Skin epidermis (tissue), 12 donors: ENCODE results near the gene IMPDH2.
A peak's percentile ranks its signal among the peaks of the same experiment; 100 is the strongest.

Experiments used
- H3K27ac ChIP-seq, 21 experiments: fragments of 200-600 bp; sonication (generic) in 11 of 21; one replicate each; pipeline ENCODE4 v1.5.0; 2020; ENCODE audit warnings: mild to moderate bottlenecking in 3 of 21, inconsistent platforms in 2 of 21, moderate library complexity in 2 of 21
- H3K4me3 ChIP-seq, 7 experiments: fragments of 200-600 bp; sonication (generic) in 2 of 7; one replicate each; pipeline ENCODE4 v1.5.0; 2020; ENCODE audit warnings: inconsistent platforms in 2 of 7, mild to moderate bottlenecking in 2 of 7, moderate library complexity in 1 of 7

IMPDH2 gene

DNA sequence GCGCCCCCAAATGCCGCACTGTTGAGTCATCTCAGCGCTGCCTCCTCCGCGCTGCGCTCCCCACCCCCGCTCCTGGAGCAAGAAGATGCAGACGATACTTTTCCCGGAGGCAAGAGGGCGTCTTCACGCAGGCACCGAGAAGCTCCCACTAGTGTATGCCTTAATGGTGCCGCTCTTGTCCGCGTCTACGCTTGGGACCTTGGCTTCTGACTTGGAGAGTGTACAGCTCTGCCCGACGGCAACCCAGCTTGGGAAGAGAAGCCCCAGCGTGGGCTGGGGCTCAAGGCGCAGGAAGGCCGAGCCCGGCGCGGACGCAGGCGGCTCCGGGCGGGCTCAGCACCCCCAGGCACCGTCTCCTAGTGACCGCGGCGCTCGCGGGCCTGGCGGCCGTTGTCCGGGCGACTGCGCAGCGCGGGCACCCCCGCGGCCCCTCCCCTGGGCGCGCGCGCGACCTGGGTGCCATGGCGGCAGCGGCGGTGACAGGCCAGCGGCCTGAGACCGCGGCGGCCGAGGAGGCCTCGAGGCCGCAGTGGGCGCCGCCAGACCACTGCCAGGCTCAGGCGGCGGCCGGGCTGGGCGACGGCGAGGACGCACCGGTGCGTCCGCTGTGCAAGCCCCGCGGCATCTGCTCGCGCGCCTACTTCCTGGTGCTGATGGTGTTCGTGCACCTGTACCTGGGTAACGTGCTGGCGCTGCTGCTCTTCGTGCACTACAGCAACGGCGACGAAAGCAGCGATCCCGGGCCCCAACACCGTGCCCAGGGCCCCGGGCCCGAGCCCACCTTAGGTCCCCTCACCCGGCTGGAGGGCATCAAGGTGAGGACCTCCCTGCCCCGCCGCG is 39.2 kb downstream of the IMPDH2 start, which contains the start of gene P4HTM:
TSS of gene P4HTM (plus strand) at position 446 of the 840 bp plus-strand sequence. CDS start at position 462, 16 bp downstream.
- peak within 1 kb of the TSS; percentile 10 to 95 (median 86) for H3K27ac ChIP-seq
- peak within 1 kb of the TSS; percentile 53 to 93 (median 78) for H3K4me3 ChIP-seq

DNA sequence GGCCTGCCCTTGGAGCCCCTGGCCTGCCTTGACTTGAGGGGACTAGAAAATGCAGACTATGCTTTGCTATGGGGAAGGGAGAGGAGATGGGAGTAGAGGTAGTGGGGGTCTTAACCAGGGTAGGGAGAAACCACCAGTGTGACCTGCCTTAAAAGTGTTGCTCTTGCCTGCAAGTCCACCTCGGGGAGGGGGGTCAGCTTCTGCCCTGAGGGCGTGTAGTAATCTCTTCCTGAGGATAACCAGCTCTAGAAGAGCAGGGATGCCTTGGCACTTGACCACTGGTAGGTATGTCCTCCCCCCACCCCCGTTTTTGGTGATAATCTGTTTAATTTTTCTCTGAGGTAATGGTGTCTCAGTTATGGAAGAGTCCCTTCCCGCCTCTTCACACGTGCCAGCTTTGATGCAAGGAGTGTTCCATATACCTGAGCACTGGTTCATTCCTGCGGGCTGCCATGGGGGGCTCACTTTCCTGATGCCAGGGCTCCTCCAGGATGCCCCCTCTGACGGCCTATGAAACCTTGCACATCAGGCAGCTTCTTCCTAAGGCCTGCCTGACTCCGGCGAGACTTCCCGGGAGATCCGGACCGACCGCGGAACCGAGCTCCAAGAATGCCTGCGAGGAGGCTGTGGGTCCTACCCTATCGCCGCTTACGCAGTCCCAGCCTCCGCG is 39.9 kb downstream of the IMPDH2 start:
- Histone ChIP-seq H3K4me3 (peak overlapping the region; percentile 53 to 93 (median 78)), H3K27ac (peak overlapping the region; percentile 10 to 95 (median 86))

DNA sequence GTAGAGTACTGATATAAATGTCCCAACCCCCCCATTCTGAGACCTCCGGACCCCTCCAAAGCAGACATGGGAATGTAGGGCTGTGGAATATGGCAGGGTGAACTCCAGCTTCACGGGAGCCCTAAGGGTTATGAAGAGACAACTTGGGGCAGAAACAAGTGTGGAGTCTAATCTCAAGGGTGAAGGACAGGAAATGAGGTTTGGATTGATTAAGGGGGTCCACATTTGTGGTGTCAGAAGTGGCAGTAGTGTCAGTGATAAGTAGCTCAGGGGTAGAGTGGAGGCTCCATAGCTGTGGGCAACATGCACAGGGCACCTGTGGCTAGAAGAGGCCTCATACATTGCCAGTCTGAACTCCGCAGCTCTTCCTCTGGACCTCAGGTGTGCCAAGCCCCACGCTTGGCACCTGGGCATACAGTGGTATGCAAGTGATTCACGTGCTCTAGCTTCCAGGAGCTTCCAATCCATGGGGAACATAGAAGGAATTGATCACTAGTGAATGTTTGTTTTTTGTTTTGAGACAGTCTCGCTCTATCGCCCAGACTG is 43.3 kb downstream of the IMPDH2 start:
- Histone ChIP-seq H3K4me3 (no peak overlapping the region), H3K27ac (no peak overlapping the region)

DNA sequence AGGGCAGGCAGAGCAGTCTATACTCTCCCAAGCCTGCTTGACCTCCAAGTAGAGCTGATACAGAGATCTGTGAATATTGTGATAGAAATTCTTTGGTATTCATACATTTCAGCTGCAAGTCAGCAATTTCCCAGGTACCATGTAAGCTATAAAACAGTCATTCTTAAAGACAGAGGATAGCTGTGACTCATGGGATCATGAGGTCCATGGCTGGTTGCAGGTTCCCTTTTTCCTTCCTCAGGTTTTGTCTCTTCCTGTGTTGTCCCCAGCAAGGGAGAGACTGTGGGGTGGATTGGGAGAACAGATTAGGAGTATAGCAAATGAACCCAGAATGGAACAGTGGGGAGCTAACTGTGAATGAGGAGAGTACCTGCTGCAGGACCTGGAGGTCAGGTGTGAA is 44.5 kb downstream of the IMPDH2 start:
- no peak overlapping the region for H3K4me3 ChIP-seq
- H3K27ac ChIP-seq: no peak overlapping the region

DNA sequence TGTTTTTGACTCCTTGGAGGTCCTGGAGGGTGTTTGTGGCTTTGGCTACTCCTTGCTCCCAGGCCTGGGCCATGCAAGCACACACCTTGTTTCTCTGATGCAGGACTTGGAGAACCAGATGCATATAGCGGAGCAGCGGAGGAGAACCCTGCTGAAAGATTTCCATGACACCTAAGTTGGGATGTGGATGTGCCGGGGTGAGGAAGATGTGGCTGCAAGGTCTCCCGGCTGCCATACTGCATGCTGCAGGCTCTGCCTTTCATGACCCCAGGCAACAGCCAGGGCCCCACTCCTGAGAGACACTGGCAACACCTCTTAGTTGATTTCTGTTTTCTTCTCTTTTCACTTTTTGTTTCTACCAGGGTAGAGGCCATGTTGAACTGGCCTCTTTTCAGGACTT is 46.1 kb downstream of the IMPDH2 start:
- H3K27ac ChIP-seq: no peak overlapping the region
- no peak overlapping the region for H3K4me3 ChIP-seq

DNA sequence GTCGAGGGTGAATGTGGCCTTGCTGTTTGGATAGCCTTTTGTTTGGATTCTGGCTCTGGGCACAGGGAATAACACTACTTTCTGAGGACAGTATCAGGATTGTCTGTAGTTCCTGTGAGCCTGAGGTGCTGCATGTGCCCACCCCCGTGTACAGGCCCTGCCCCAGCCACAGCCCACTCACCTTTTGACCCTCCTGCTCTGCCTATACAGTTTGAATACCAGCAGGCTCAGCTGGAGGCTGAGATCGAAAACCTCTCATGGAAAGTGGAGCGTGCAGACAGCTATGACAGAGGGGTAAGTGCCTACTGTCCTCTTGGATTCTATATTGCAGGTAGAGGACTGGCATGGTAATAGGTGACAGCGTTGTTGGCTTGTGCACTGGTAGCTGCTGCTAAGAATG is 46.5 kb downstream of the IMPDH2 start:
- no peak overlapping the region for H3K4me3 ChIP-seq
- peak overlapping the region in 1 of 21 experiments; percentile 6 for H3K27ac ChIP-seq

DNA sequence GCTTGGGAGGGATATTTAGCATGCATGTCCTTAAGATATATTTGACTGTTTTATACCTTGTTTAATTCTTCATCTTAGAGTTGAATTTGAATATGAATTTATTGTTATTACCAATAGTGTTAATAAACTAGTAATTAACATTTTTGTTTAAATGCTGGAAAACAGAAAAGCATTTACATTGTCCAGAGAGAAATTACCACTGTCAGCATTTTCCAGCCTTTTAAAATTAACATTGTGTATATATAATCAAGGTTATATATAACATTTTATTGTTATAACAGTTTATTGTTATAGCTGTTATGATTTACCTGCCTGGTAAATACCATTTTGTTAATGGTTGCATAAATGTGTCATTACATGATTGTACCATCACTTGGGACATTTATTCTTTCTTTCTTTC is 47.2 kb downstream of the IMPDH2 start:
- Histone ChIP-seq H3K27ac (no peak overlapping the region), H3K4me3 (no peak overlapping the region)

DNA sequence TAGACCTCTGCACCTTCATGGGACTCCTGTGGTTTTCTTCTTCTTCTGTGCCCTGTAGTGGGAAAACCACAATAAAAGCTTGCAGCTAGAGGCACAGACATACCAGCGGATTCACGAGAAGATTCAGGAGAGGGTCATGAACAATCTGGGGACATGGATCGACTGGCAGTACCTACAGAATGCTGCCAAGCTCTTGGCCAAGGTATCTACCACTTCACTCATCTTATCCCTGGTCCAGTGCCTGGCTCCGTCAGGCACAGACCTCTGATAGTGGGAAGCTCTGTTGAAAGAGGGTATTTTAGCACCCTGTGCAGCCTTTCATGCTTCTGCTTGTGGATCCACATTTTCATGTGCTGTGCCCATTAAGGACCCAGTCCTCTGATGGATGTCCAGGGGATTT is 48.9 kb downstream of the IMPDH2 start:
- no peak overlapping the region for H3K27ac ChIP-seq
- no peak overlapping the region for H3K4me3 ChIP-seq

DNA sequence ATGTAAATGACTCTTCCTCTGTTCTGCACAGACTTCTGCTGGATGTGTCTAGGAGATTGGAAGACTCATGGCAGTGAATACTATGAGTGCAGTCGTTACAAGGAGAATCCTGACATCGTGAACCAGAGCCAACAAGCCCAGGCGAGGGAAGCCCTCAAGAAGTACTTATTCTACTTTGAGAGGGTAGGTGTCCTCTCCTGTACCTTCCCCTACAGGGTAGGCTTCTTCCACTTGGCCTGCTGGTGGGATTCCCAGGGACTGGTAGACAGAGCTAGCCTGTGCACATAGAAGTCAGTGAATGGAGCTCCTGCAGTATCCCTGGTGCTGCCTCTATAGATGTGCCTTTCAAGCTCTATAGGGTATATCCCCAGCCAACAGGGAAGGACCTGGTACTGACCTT is 49.7 kb downstream of the IMPDH2 start:
- no peak overlapping the region for H3K27ac ChIP-seq
- no peak overlapping the region for H3K4me3 ChIP-seq
